Keratinocyte (primary cell): ENCODE measurements around the gene TTL. TPM values are rescaled to one million over a fixed set of nuclear protein-coding genes. Genes with fewer than 3 reads are reported as not detected.

Experiments used
- DNase-seq: peaks from one replicate; pipeline ENCODE4 v3.0.0-alpha.2; 2011; ENCODE audit warnings: low read depth, missing footprints, low spot score
- FAIRE-seq: peaks from 2 replicates; lab custom pipeline; 2011; peaks lifted over from hg19 to GRCh38; lab: Jason Lieb, UNC
- H2AFZ ChIP-seq: 2 replicates; pipeline ENCODE4 v1.6.0; 2012; ENCODE audit warnings: low read length, control low read depth, inconsistent platforms; ENCODE audit not compliant: control insufficient read depth
- H3K27ac ChIP-seq: 2 replicates; pipeline ENCODE4 v1.5.1; 2011; ENCODE audit warnings: low read length; ENCODE audit not compliant: control insufficient read depth, insufficient read depth
- H3K27me3 ChIP-seq: 3 replicates; pipeline ENCODE4 v1.6.0; 2011; ENCODE audit warnings: low read length; ENCODE audit not compliant: control insufficient read depth, insufficient read depth; ENCODE audit errors: extremely low read depth
- H3K36me3 ChIP-seq, 2 experiments: 2 replicates in 1 of 2; 3 replicates in 1 of 2; pipeline ENCODE4 v1.5.1; 2011; ENCODE audit warnings: low read length in 2 of 2, mild to moderate bottlenecking in 1 of 2; ENCODE audit not compliant: control insufficient read depth in 2 of 2, insufficient read depth in 2 of 2; ENCODE audit errors: extremely low read depth in 1 of 2
- H3K4me1 ChIP-seq: 3 replicates; pipeline ENCODE4 v1.5.1; 2011; ENCODE audit warnings: low read length; ENCODE audit not compliant: control insufficient read depth, insufficient read depth; ENCODE audit errors: extremely low read depth
- H3K4me2 ChIP-seq: 3 replicates; pipeline ENCODE4 v1.6.0; 2011; ENCODE audit warnings: low read depth, low read length; ENCODE audit not compliant: control insufficient read depth, insufficient read depth; ENCODE audit errors: extremely low read depth
- H3K4me3 ChIP-seq, 3 experiments: fragments of 200-600 bp in 1 of 3; sonication (generic) in 1 of 3; 2 replicates in 2 of 3; 3 replicates in 1 of 3; pipeline ENCODE4 v1.5.1; 2011 to 2016; ENCODE audit warnings: low read length in 3 of 3, mild to moderate bottlenecking in 3 of 3, control low read depth in 2 of 3, inconsistent platforms in 1 of 3, low read depth in 1 of 3, mixed read lengths in 1 of 3, mixed run types in 1 of 3, moderate library complexity in 1 of 3; ENCODE audit not compliant: control insufficient read depth in 2 of 3, insufficient read depth in 2 of 3; ENCODE audit errors: extremely low read depth in 1 of 3
- H3K79me2 ChIP-seq: 2 replicates; pipeline ENCODE4 v1.6.0; 2012; ENCODE audit warnings: low read length; ENCODE audit not compliant: control insufficient read depth, insufficient read depth
- H3K9ac ChIP-seq: 3 replicates; pipeline ENCODE4 v1.6.0; 2011; ENCODE audit warnings: low read length; ENCODE audit not compliant: control insufficient read depth, insufficient read depth; ENCODE audit errors: extremely low read depth
- H3K9me1 ChIP-seq: 3 replicates; pipeline ENCODE4 v1.6.0; 2011; ENCODE audit warnings: low read length; ENCODE audit not compliant: control insufficient read depth, insufficient read depth; ENCODE audit errors: extremely low read depth
- H3K9me3 ChIP-seq: 2 replicates; pipeline ENCODE4 v1.5.1; 2012; ENCODE audit warnings: low read depth, low read length; ENCODE audit not compliant: control insufficient read depth
- H4K20me1 ChIP-seq: 3 replicates; pipeline ENCODE4 v1.6.0; 2011; ENCODE audit warnings: low read length; ENCODE audit not compliant: control insufficient read depth, insufficient read depth; ENCODE audit errors: extremely low read depth
- CTCF ChIP-seq, 3 experiments: IDR thresholded peaks in 1 of 3; conservative IDR thresholded peaks in 1 of 3; optimal IDR thresholded peaks in 1 of 3; 2 replicates in 2 of 3; 3 replicates in 1 of 3; pipeline versions ENCODE3 to v1.5.1; 2011; ENCODE audit warnings: low read length in 3 of 3, mild to moderate bottlenecking in 3 of 3, moderate library complexity in 2 of 3, control low read depth in 1 of 3, inconsistent platforms in 1 of 3; ENCODE audit not compliant: insufficient read depth in 2 of 3; ENCODE audit errors: extremely low read depth in 1 of 3
- EZH2 ChIP-seq: IDR thresholded peaks from one replicate; pipeline ENCODE4 v1.6.1; 2012; ENCODE audit warnings: inconsistent platforms, mild to moderate bottlenecking, low read length, moderate library complexity
- dilution Hi-C: fragments of 300-500 bp; cut with MboI; formaldehyde crosslinking; loops from one replicate; pipeline ENCODE4 v1.7.0; 2020; ENCODE audit warnings: low sequenced_read_pairs; ENCODE audit not compliant: extremely low pct_ligation_motif_present
- polyA plus RNA-seq, 5 experiments: library from polyadenylated mRNA; depleted of rRNA in 3 of 5; stranded (reverse) in 3 of 5; stranded (forward) in 1 of 5; unstranded in 1 of 5; fragments of >200 nt; gene quantifications; 1 replicate in 1 of 5; 2 replicates in 3 of 5; 3 replicates in 1 of 5; pipeline versions ENCODE4 v1.2.1 to v1.2.3, GENCODE V29; 2011 to 2012; ENCODE audit warnings: missing spikeins in 2 of 5, low read depth in 1 of 5, low replicate concordance in 1 of 5

Gene TTL
- polyA plus RNA-seq, 1 donor (not counting 4 experiments of a cell fraction or from before 2014, with no cell fraction given): 37.9 TPM

- no peak for FAIRE-seq
These were observed 7.0 kb upstream of the TTL start for GRCh38 chr2:112474844-112475486.

GRCh38 chr2:112476434-112476833 is 5.5 kb upstream of the TTL start:
- H3K9me1 ChIP-seq: no peaks in the 10 kb centered on the region
- H4K20me1 ChIP-seq: no peaks in the 10 kb centered on the region
- dilution Hi-C loops: no loop called here
- no peaks in the 10 kb centered on the region for H3K27me3 ChIP-seq
- DNase-seq: no peak
- H3K9me3 ChIP-seq: no peaks in the 10 kb centered on the region
- no peak for FAIRE-seq
- H3K4me1 ChIP-seq: peaks cover 5% of the 10 kb centered on the region
- H2AFZ ChIP-seq: no peak overlapping the region
- H3K4me2 ChIP-seq: no peak overlapping the region
- no peak overlapping the region for H3K9ac ChIP-seq
- no peak overlapping the region for H3K27ac ChIP-seq
- H3K4me3 ChIP-seq: no peak overlapping the region
- H3K79me2 ChIP-seq: no peaks in the 10 kb centered on the region
- no peak for TF ChIP-seq EZH2
- TF ChIP-seq CTCF (optimal IDR thresholded peaks at IDR 0.05 in 1 of 3, IDR thresholded peaks at IDR 0.05 in 1 of 3, conservative IDR thresholded peaks at IDR 0.05 in 1 of 3; ENCODE audit: extremely low read depth in 1 of 3, insufficient read depth in 2 of 3, low read length in 3 of 3): no peak
- no peaks in the 10 kb centered on the region for H3K36me3 ChIP-seq

More at GRCh38 chr2:112474844-112475486, 7.0 kb upstream of the TTL start:
- H3K4me2 ChIP-seq: no peak overlapping the region
- no peaks in the 10 kb centered on the region for H3K9me1 ChIP-seq
- H3K4me1 ChIP-seq: no peaks in the 10 kb centered on the region
- H3K9ac ChIP-seq: no peak overlapping the region
- no peak overlapping the region for H2AFZ ChIP-seq
- no peak for TF ChIP-seq CTCF (optimal IDR thresholded peaks at IDR 0.05 in 1 of 3, IDR thresholded peaks at IDR 0.05 in 1 of 3, conservative IDR thresholded peaks at IDR 0.05 in 1 of 3; ENCODE audit: extremely low read depth in 1 of 3, insufficient read depth in 2 of 3, low read length in 3 of 3)
- TF ChIP-seq EZH2: no peak
- dilution Hi-C loops: no loop called here
- no peak overlapping the region for H3K4me3 ChIP-seq
- no peaks in the 10 kb centered on the region for H3K27me3 ChIP-seq
- H3K27ac ChIP-seq: no peak overlapping the region
- H3K9me3 ChIP-seq: no peaks in the 10 kb centered on the region
- DNase-seq: no peak
- no peaks in the 10 kb centered on the region for H3K36me3 ChIP-seq
- no peaks in the 10 kb centered on the region for H4K20me1 ChIP-seq
- H3K79me2 ChIP-seq: no peaks in the 10 kb centered on the region
